Progenitor cell of endocrine pancreas (in vitro differentiated cells): Measurements from ENCODE around the gene CACNA2D2. TPM values are rescaled to one million over a fixed set of nuclear protein-coding genes. Genes with fewer than 3 reads are reported as not detected.

Experiments used
- DNase-seq: peaks from one replicate; pipeline ENCODE4 v3.0.0; 2021; ENCODE audit warnings: low spot score; ENCODE audit not compliant: unreplicated experiment
- H3K27ac Mint-ChIP-seq: 2 replicates; pipeline ENCODE4 v1.8.0; 2021; ENCODE audit warnings: mild to moderate bottlenecking, moderate library complexity, mixed read lengths
- H3K27me3 Mint-ChIP-seq: 2 replicates; pipeline ENCODE4 v1.8.0; 2021; ENCODE audit warnings: mixed read lengths
- H3K36me3 Mint-ChIP-seq: 2 replicates; pipeline ENCODE4 v1.8.0; 2022; ENCODE audit warnings: mixed read lengths; ENCODE audit not compliant: insufficient read depth
- H3K4me1 Mint-ChIP-seq: 2 replicates; pipeline ENCODE4 v1.8.0; 2021; ENCODE audit warnings: low read depth, mixed read lengths
- H3K4me3 Mint-ChIP-seq: 2 replicates; pipeline ENCODE4 v1.8.0; 2021; ENCODE audit warnings: low read depth, mild to moderate bottlenecking, moderate library complexity, mixed read lengths
- H3K9me3 Mint-ChIP-seq: 2 replicates; pipeline ENCODE4 v1.8.0; 2021; ENCODE audit warnings: low read depth, mixed read lengths
- CTCF ChIP-seq: fragments of 200-600 bp; sonication (generic); IDR thresholded peaks from one replicate; pipeline ENCODE4 v1.5.0; 2021; ENCODE audit warnings: antibody characterized with exemption, mild to moderate bottlenecking; ENCODE audit not compliant: unreplicated experiment
- total RNA-seq: library from RNA; stranded (reverse); gene quantifications from 2 replicates; pipeline ENCODE4 v1.2.1, GENCODE V29; 2021

Gene CACNA2D2
- total RNA-seq, 1 donor from 2014 or later, result 6.9 TPM

- H3K36me3 Mint-ChIP-seq, result no peaks in the 10 kb centered on the region
- H3K9me3 Mint-ChIP-seq, result no peaks in the 10 kb centered on the region
- no peak overlapping the region for H3K27ac Mint-ChIP-seq
- peaks cover 66% of the 10 kb centered on the region for H3K27me3 Mint-ChIP-seq
- DNase-seq, result no peak
- peaks cover 7% of the 10 kb centered on the region for H3K4me1 Mint-ChIP-seq
- H3K4me3 Mint-ChIP-seq, result no peak overlapping the region
- no peak for TF ChIP-seq CTCF
These were observed 161.3 kb downstream of the CACNA2D2 start for GRCh38 chr3:50341996-50342650.

DNA sequence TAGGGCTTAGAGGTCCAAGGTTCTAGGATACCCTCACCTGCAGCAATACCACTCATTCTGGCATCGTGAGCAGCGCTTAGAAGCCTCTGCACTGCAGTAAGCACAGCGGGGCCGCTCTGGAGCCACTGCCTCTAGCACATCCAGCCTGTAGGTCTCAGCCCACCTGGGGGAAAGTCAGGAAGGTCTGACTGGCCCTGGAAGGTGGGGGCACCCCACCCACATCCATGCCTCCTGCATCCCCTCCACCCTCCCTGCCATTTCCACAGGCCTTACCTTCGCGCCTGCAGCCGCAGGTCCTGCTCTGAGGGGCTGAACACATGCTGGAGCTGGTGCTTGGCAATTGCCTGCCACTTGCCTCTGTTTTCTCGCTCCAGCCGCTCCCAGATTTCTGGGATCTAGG lies 161.9 kb downstream of the CACNA2D2 start:
- Mint-ChIP-seq H3K9me3 (no peaks in the 10 kb centered on the region), H3K4me1 (peaks cover 9% of the 10 kb centered on the region), H3K36me3 (no peaks in the 10 kb centered on the region), H3K27me3 (peaks cover 65% of the 10 kb centered on the region), H3K4me3 (no peak overlapping the region), H3K27ac (no peak overlapping the region)
- DNase-seq, result no peak
- no peak for TF ChIP-seq CTCF

- TF ChIP-seq CTCF, result no peak
- Mint-ChIP-seq H3K36me3 (no peaks in the 10 kb centered on the region), H3K4me1 (peaks cover 15% of the 10 kb centered on the region), H3K27me3 (peaks cover 59% of the 10 kb centered on the region), H3K27ac (no peak within 1 kb of the TSS), H3K4me3 (peak within 1 kb of the TSS; percentile 93), H3K9me3 (no peaks in the 10 kb centered on the region)
- DNase-seq, result no peak
These were observed 162.7 kb downstream of the CACNA2D2 start, which contains the start of gene RASSF1 for GRCh38 chr3:50340448-50341329. RASSF1 (minus strand) TSS chr3:50340836; CDS start chr3:50340805, 31 bp downstream.

DNA sequence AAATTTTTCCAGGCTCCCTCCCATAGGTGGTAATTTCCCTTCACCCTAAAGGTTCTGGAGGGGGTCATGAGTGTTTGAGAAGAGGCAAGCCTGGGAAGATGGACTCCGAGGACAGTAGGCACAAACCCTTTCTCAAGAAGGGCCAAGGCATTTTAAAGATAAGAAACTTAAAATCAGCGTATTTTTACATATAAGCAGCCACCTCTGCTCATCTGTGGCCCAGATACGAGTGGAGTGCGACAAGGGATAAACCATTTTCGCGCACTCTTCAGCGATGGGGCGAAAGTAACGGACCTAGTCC lies 163.3 kb downstream of the CACNA2D2 start:
- no peak for DNase-seq
- Mint-ChIP-seq H3K36me3 (no peaks in the 10 kb centered on the region), H3K27me3 (peaks cover 58% of the 10 kb centered on the region), H3K27ac (no peak overlapping the region), H3K4me3 (no peak overlapping the region), H3K9me3 (no peaks in the 10 kb centered on the region), H3K4me1 (peaks cover 15% of the 10 kb centered on the region)
- TF ChIP-seq CTCF, result no peak

DNA sequence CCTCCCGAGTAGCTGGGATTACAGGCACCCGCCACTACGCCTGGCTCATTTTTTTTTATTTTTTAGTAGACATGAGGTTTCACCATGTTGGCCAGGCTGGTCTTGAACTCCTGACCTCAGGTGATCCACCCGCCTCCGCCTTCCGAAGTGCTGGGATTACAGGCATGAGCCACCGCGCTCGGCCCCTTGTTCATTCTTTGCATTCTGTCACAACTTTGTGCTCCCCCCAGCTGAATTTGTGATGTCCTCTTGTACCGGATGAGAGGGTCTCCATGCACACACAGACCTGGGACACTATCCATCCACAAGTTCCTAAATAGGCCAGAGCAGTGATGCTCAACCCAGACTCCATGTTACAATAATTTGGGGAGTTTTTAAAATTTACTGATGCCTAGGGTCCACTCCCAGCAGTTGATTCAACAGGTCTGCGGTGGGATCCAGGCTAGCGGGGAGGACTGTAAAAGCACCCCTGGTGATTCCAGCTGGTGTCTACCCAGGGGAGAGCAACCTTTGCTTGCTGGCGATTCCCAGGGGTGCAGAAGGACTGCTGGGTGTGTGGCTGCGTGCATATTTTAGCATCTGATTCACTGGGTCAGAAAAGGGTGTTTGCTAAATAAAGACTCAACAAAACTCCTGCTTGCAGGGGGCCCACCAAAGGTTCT lies 163.8 kb downstream of the CACNA2D2 start:
- no peak for DNase-seq
- no peaks in the 10 kb centered on the region for H3K36me3 Mint-ChIP-seq
- no peak overlapping the region for H3K27ac Mint-ChIP-seq
- H3K4me1 Mint-ChIP-seq, result peaks cover 15% of the 10 kb centered on the region
- H3K27me3 Mint-ChIP-seq, result peaks cover 54% of the 10 kb centered on the region
- TF ChIP-seq CTCF, result no peak
- peak overlapping the region; percentile 93 for H3K4me3 Mint-ChIP-seq
- no peaks in the 10 kb centered on the region for H3K9me3 Mint-ChIP-seq
